ENCODE measurements around the gene SERPINA5.

- TF ChIP-seq CTCF (conservative IDR thresholded peaks at IDR 0.05 in 1 of 2, IDR thresholded peaks at IDR 0.05 in 1 of 2; ENCODE audit: low read depth in 1 of 2, low read length in 2 of 2) (no peak), EZH2 (IDR thresholded peaks at IDR 0.05; ENCODE audit: low read length, missing control alignments) (no peak)
These were observed 20.7 kb downstream of the SERPINA5 start for GRCh38 chr14:94601884-94602391.

Measured in fibroblast of lung (primary cell).